Endothelial cell of umbilical vein (primary cell): Measurements from ENCODE around the gene ZBTB43. TPM values are rescaled to one million over a fixed set of nuclear protein-coding genes. Genes with fewer than 3 reads are reported as not detected.

Source experiments
- BruUV-seq: library from RNA; stranded (reverse); fragments of 400-500 nt; replicated peaks from 2 replicates; lab custom pipeline; 2021; lab: Mats Ljungman, UMichigan
- CTCF ChIA-PET: fragments of 300-600, 350-600 bp; sonication (Branson Sonifier 250); formaldehyde crosslinking; loops from one replicate; lab custom pipeline; 2021; ENCODE audit warnings: antibody characterized with exemption, inconsistent platforms; lab: Charles Lee
- POLR2A ChIA-PET: fragments of 300-600, 350-600 bp; sonication (Branson Sonifier 250); formaldehyde crosslinking; loops from one replicate; lab custom pipeline; 2021; ENCODE audit warnings: antibody characterized with exemption, inconsistent platforms; lab: Charles Lee
- DNase-seq: peaks from one replicate; pipeline ENCODE4 v3.0.0-alpha.2; 2011; ENCODE audit warnings: low read depth, low spot score
- FAIRE-seq: peaks from 2 replicates; lab custom pipeline; 2011; peaks lifted over from hg19 to GRCh38; lab: Jason Lieb, UNC
- H2AFZ ChIP-seq: 2 replicates; pipeline ENCODE4 v1.6.0; 2012; ENCODE audit warnings: low read depth, low read length, control low read depth, inconsistent platforms
- H3K27ac ChIP-seq: 2 replicates; pipeline ENCODE4 v1.5.1; 2011; ENCODE audit warnings: low read depth, mild to moderate bottlenecking, control low read depth, low read length, moderate library complexity; ENCODE audit not compliant: insufficient read depth
- H3K27me3 ChIP-seq, 2 experiments: 2 replicates each; pipeline versions ENCODE4 v1.6.0 to v1.6.1; 2011; ENCODE audit warnings: low read length in 2 of 2, mixed read lengths in 1 of 2; ENCODE audit not compliant: control insufficient read depth in 2 of 2, insufficient read depth in 2 of 2
- H3K36me3 ChIP-seq, 2 experiments: 2 replicates in 1 of 2; 3 replicates in 1 of 2; pipeline ENCODE4 v1.5.1; 2011; ENCODE audit warnings: low read length in 2 of 2, mild to moderate bottlenecking in 1 of 2, moderate library complexity in 1 of 2; ENCODE audit not compliant: control insufficient read depth in 2 of 2, insufficient read depth in 2 of 2; ENCODE audit errors: extremely low read depth in 1 of 2
- H3K4me1 ChIP-seq: 3 replicates; pipeline ENCODE4 v1.5.1; 2011; ENCODE audit warnings: mild to moderate bottlenecking, low read length; ENCODE audit not compliant: control insufficient read depth, insufficient read depth; ENCODE audit errors: extremely low read depth
- H3K4me2 ChIP-seq: 2 replicates; pipeline ENCODE4 v1.6.1; 2011; ENCODE audit warnings: low read length, control low read depth, mixed read lengths; ENCODE audit not compliant: insufficient read depth
- H3K4me3 ChIP-seq, 3 experiments: fragments of 200-600 bp in 1 of 3; sonication (generic), shearing (Covaris generic) in 1 of 3; replicated peaks in 1 of 3; 2 replicates each; pipeline ENCODE4 v1.5.1; 2011 to 2016; ENCODE audit warnings: control low read depth in 3 of 3, low read length in 3 of 3, mild to moderate bottlenecking in 2 of 3, inconsistent platforms in 1 of 3, low read depth in 1 of 3, moderate library complexity in 1 of 3; ENCODE audit not compliant: insufficient read depth in 1 of 3
- H3K79me2 ChIP-seq: 2 replicates; pipeline ENCODE4 v1.6.0; 2012; ENCODE audit warnings: low read length, inconsistent platforms; ENCODE audit not compliant: control insufficient read depth, insufficient read depth
- H3K9ac ChIP-seq: replicated peaks from 2 replicates; pipeline ENCODE3; 2011; ENCODE audit warnings: low read length, control low read depth; ENCODE audit not compliant: insufficient read depth; ENCODE audit errors: extremely low read depth
- H3K9me1 ChIP-seq: replicated peaks from 3 replicates; pipeline ENCODE4 v1.6.0; 2011; ENCODE audit warnings: mild to moderate bottlenecking, low read length; ENCODE audit not compliant: control insufficient read depth, insufficient read depth; ENCODE audit errors: extremely low read depth
- H3K9me3 ChIP-seq: replicated peaks from 2 replicates; pipeline ENCODE4 v1.5.1; 2012; ENCODE audit warnings: low read length, inconsistent platforms; ENCODE audit not compliant: control insufficient read depth, insufficient read depth
- H4K20me1 ChIP-seq: replicated peaks from 2 replicates; pipeline ENCODE3; 2011; ENCODE audit warnings: mild to moderate bottlenecking, low read length; ENCODE audit not compliant: control insufficient read depth, insufficient read depth; ENCODE audit errors: extremely low read depth
- EZH2 ChIP-seq: IDR thresholded peaks from 2 replicates; pipeline ENCODE4 v1.6.1; 2012; ENCODE audit warnings: borderline replicate concordance, low read depth, mild to moderate bottlenecking, moderate library complexity, low read length, inconsistent platforms; ENCODE audit not compliant: severe bottlenecking
- FOS ChIP-seq: IDR thresholded peaks from 2 replicates; pipeline ENCODE4 v1.6.1; 2011; ENCODE audit warnings: mild to moderate bottlenecking, low read length, moderate library complexity, borderline replicate concordance; ENCODE audit not compliant: insufficient read depth
- GATA2 ChIP-seq: IDR thresholded peaks from 2 replicates; pipeline ENCODE4 v1.7.0; 2011; ENCODE audit warnings: low read depth, mild to moderate bottlenecking, moderate library complexity, mixed read lengths, low read length; ENCODE audit not compliant: insufficient read length, insufficient read depth
- JUN ChIP-seq: IDR thresholded peaks from 2 replicates; pipeline ENCODE4 v1.6.1; 2011; ENCODE audit warnings: borderline replicate concordance, low read depth; ENCODE audit not compliant: insufficient read length, insufficient read depth
- MYC ChIP-seq: IDR thresholded peaks from one replicate; pipeline ENCODE4 v1.6.1; 2011; ENCODE audit warnings: mild to moderate bottlenecking, low read depth, low read length
- POLR2A ChIP-seq: IDR thresholded peaks from 2 replicates; pipeline ENCODE4 v1.6.1; 2012; ENCODE audit warnings: low read depth, mild to moderate bottlenecking, control low read depth, low read length
- POLR2AphosphoS5 ChIP-seq: IDR thresholded peaks from 2 replicates; pipeline ENCODE4 v1.6.1; 2012; ENCODE audit warnings: low read depth, mild to moderate bottlenecking, control low read depth, low read length, moderate library complexity; ENCODE audit not compliant: insufficient read depth
- dilution Hi-C: fragments of 300-500 bp; cut with MboI; formaldehyde crosslinking; loops from one replicate; pipeline ENCODE4 v1.15.0; 2019; ENCODE audit warnings: low sequenced_read_pairs; ENCODE audit not compliant: extremely low pct_ligation_motif_present
- intact Hi-C: fragments of 100-400 bp; cut with micrococcal nuclease; formaldehyde crosslinking; loops from one replicate; pipeline ENCODE4 v1.10.0; 2022
- polyA plus RNA-seq, 4 experiments: library from polyadenylated mRNA; depleted of rRNA in 3 of 4; stranded (reverse) in 3 of 4; unstranded in 1 of 4; fragments of >200 nt; gene quantifications; 2 replicates each; pipeline versions ENCODE4 v1.2.1 to v1.2.3, GENCODE V29; 2011 to 2012; ENCODE audit warnings: missing spikeins in 1 of 4
- total RNA-seq: library from RNA; stranded (reverse); gene quantifications from 2 replicates; pipeline ENCODE4 v1.2.3, GENCODE V29; 2021
- TF ChIP-seq, protein P1 (sequence below), 2 donors: IDR thresholded peaks; 1 replicate in 1 of 2; 2 replicates in 1 of 2; pipeline ENCODE4 v1.5.1; 2011; ENCODE audit warnings: low read length in 2 of 2, mild to moderate bottlenecking in 2 of 2, moderate library complexity in 2 of 2, control low read depth in 1 of 2, inconsistent platforms in 1 of 2, low read depth in 1 of 2; ENCODE audit not compliant: insufficient read depth in 1 of 2; ENCODE audit errors: extremely low read depth in 1 of 2
- TF ChIP-seq, protein P2 (sequence below): IDR thresholded peaks from 2 replicates; pipeline ENCODE4 v1.6.1; 2011; ENCODE audit not compliant: insufficient read depth, insufficient read length

Gene ZBTB43
- total and polyA plus RNA-seq, 2 donors (not counting 3 experiments of a cell fraction or from before 2014, with no cell fraction given): 3.2 to 9.0 TPM

DNA sequence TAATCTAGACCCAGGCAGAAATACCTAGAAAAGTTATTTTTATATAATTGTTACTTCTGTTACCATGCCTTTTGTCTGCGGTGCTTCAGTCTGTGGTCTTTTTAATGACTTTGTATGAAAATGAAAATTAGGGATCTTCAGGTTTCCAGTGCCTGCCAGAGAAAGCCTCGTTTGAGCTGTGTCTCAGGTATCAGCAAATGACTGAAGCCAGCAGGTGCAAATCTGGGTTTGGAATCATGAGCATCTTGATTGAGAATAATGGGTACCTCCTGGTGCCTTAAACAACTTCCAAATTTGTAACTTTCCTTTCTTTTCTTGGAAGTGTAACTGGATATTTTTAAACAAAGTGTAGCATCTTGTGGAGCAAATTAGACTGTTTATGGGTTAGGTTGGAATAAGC, 59.9 kb downstream of the ZBTB43 start:
- H4K20me1 ChIP-seq: no peaks in the 10 kb centered on the region
- no TSS peak for BruUV-seq
- H3K9me1 ChIP-seq: no peaks in the 10 kb centered on the region
- TF ChIP-seq, protein P1, sequence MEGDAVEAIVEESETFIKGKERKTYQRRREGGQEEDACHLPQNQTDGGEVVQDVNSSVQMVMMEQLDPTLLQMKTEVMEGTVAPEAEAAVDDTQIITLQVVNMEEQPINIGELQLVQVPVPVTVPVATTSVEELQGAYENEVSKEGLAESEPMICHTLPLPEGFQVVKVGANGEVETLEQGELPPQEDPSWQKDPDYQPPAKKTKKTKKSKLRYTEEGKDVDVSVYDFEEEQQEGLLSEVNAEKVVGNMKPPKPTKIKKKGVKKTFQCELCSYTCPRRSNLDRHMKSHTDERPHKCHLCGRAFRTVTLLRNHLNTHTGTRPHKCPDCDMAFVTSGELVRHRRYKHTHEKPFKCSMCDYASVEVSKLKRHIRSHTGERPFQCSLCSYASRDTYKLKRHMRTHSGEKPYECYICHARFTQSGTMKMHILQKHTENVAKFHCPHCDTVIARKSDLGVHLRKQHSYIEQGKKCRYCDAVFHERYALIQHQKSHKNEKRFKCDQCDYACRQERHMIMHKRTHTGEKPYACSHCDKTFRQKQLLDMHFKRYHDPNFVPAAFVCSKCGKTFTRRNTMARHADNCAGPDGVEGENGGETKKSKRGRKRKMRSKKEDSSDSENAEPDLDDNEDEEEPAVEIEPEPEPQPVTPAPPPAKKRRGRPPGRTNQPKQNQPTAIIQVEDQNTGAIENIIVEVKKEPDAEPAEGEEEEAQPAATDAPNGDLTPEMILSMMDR (IDR thresholded peaks at IDR 0.05; ENCODE audit: extremely low read depth in 1 of 2, insufficient read depth in 1 of 2, low read depth in 1 of 2, low read length in 2 of 2): no peak
- TF ChIP-seq MYC: no peak
- TF ChIP-seq EZH2: no peak
- TF ChIP-seq FOS: no peak
- no peak for TF ChIP-seq JUN
- TF ChIP-seq GATA2: no peak
- TF ChIP-seq POLR2A: no peak
- TF ChIP-seq, protein P2, sequence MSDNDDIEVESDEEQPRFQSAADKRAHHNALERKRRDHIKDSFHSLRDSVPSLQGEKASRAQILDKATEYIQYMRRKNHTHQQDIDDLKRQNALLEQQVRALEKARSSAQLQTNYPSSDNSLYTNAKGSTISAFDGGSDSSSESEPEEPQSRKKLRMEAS: no peak
- TF ChIP-seq POLR2AphosphoS5: no peak
- dilution Hi-C loops: no loop called here
- no peak overlapping the region for H3K4me2 ChIP-seq
- H3K4me3 ChIP-seq: no peak overlapping the region
- H3K79me2 ChIP-seq: peaks cover 66% of the 10 kb centered on the region
- intact Hi-C loops: loop anchor here (5.0 kb wide), 1 partner anchor 48 kb away; the partner anchor contains the start of gene RALGPS1
- POLR2A ChIA-PET: no interaction called here
- no peak overlapping the region for H3K27ac ChIP-seq
- H3K27me3 ChIP-seq: no peaks in the 10 kb centered on the region
- H3K9ac ChIP-seq: no peak overlapping the region
- H3K36me3 ChIP-seq: peaks cover 2 to 12% of the 10 kb centered on the region in 2 experiments
- no peak for FAIRE-seq
- DNase-seq: no peak
- H2AFZ ChIP-seq: no peak overlapping the region
- H3K4me1 ChIP-seq: peaks cover 16% of the 10 kb centered on the region
- H3K9me3 ChIP-seq: no peaks in the 10 kb centered on the region
- CTCF ChIA-PET: no interaction called here
